Activated CD4-positive, alpha-beta memory T cell treated with anti-CD3 and anti-CD28 coated beads for 36 hours (primary cell): ENCODE results near the gene SLC39A12. TPM values are rescaled to one million over a fixed set of nuclear protein-coding genes. Genes with fewer than 3 reads are reported as not detected.

Experiments used
- CTCF ChIA-PET: fragments of 350-600 bp; sonication (Branson Sonifier 250); formaldehyde crosslinking; loops from one replicate; lab custom pipeline; 2021; ENCODE audit warnings: antibody characterized with exemption, inconsistent platforms; lab: Charles Lee
- POLR2A ChIA-PET: fragments of 350-600 bp; sonication (Branson Sonifier 250); formaldehyde crosslinking; loops from one replicate; lab custom pipeline; 2021; ENCODE audit warnings: antibody characterized with exemption; lab: Charles Lee
- DNase-seq: peaks from one replicate; pipeline ENCODE4 v3.0.0-alpha.2; 2020
- H3K27ac Mint-ChIP-seq: one replicate; pipeline ENCODE4 v1.8.0; 2021; ENCODE audit warnings: mixed read lengths
- H3K27me3 Mint-ChIP-seq: one replicate; pipeline ENCODE4 v1.8.0; 2021; ENCODE audit warnings: mixed read lengths
- H3K36me3 Mint-ChIP-seq: one replicate; pipeline ENCODE4 v1.8.0; 2021; ENCODE audit warnings: mixed read lengths
- H3K4me1 Mint-ChIP-seq: one replicate; pipeline ENCODE4 v1.8.0; 2021; ENCODE audit warnings: low read depth, mixed read lengths
- H3K4me3 Mint-ChIP-seq: one replicate; pipeline ENCODE4 v1.8.0; 2021; ENCODE audit warnings: mild to moderate bottlenecking, mixed read lengths
- H3K9me3 Mint-ChIP-seq: one replicate; pipeline ENCODE4 v1.8.0; 2021; ENCODE audit warnings: mixed read lengths
- intact Hi-C: fragments of 100-400 bp; cut with micrococcal nuclease; formaldehyde crosslinking; loops from one replicate; pipeline ENCODE4 v1.15.1; 2023
- total RNA-seq, 2 experiments: library from RNA; stranded (reverse); gene quantifications; one replicate each; pipeline ENCODE4 v1.2.3, GENCODE V29; 2021

Gene SLC39A12
- total RNA-seq, 2 experiments from 2014 or later = not detected

DNA sequence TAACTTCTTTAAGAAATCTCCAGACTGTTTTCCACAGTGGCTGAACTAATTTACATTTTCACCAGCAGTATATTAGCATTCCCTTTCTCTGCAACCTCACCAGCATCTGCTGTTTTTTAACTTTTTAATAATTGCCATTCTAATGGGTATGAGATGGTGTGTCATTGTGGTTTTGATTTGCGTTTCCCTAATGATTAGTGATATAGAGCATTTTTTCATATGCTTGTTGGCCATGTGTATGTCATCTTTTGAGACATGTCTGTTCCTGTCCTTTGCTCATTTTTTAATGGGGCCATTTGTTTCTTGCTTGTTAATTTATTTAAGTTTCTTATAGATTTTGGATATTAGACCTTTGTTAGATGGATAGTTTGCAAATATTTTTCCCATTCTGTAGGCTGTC, 68.8 kb downstream of the SLC39A12 start:
- DNase-seq = no peak
- Mint-ChIP-seq H3K27me3 (no peaks in the 10 kb centered on the region), H3K4me1 (no peaks in the 10 kb centered on the region), H3K4me3 (no peak overlapping the region), H3K36me3 (no peaks in the 10 kb centered on the region), H3K9me3 (peaks cover 17% of the 10 kb centered on the region), H3K27ac (no peak overlapping the region)
- ChIA-PET POLR2A (no interaction called here), CTCF (no interaction called here)
- intact Hi-C loops = no loop called here

DNA sequence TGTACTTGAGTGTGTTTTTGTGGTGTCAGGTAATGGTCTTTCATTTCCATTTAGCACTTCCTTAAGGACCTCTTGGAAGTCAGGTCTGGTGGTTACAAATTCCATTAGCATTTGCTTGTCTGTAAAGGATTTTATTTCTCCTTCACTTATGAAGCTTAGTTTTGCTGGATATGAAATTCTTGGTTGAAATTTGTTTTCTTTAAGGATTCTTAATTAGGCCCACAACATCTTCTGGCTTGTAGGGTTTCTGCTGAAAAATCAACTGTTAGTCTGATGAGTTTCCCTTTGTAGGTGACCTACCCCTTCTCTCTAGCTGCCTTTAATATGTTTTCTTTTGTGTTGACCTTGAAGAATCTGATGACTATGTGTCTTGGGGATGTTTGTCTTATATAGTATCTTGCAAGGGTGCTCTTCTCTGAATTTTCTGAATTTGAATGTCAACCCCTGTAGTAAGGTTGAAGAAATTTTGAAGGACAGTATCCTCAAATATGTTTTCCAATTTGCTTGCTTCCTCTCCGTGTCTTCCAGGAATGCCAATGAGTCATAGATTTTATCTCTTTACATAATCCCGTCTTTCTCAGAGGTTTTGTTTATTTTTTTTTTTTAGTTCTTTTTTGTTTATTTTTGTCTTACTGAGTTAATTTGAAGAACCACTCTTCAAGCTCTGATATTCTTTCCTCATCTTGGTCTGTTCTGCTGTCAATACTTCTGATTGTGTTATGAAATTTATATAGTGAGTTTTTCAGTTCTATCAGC, 70.2 kb downstream of the SLC39A12 start:
- Mint-ChIP-seq H3K9me3 (peaks cover 17% of the 10 kb centered on the region), H3K4me3 (no peak overlapping the region), H3K4me1 (no peaks in the 10 kb centered on the region), H3K36me3 (no peaks in the 10 kb centered on the region), H3K27ac (no peak overlapping the region), H3K27me3 (no peaks in the 10 kb centered on the region)
- intact Hi-C loops = no loop called here
- CTCF ChIA-PET = no interaction called here
- DNase-seq = no peak
- POLR2A ChIA-PET = no interaction called here

DNA sequence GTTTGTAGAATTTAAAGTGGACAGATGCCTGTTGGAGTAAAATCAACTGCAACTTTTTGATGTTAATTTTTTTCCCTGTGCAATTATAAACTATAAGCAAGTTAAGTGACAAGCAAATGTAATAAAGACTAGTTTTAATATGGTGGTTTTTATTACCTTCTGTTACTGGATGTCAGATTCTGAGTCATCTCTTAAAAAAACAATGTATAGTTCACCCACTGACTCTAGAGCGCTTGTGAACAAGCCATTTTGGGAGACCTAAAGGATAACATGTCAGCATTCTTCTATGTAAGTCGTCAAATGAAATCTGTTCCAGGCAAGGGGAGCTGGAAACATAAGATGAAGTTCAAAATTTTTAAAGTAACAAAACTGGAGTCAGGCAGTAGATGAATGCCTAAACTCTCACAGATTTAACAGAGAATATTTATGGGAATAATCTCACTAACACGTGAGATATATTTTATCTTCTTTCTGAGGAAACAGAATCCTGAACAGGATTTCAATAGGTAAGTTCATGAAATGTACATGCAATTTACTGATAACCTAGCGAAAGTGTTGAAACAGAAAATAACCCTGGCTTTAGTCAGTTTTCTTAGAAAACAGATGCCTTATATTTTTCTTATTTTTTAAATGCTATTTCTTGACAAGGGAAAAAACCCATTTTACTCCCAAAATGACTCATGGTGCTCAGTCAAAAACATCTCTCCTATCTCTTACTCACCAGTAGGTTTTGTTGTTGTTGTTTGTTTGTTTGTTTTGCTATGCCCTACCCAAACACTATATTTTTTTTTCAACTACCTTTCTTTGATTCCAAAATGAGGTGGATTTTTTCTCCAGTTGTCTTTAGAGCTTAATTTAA, 91.7 kb downstream of the SLC39A12 start:
- intact Hi-C loops = no loop called here
- Mint-ChIP-seq H3K9me3 (no peaks in the 10 kb centered on the region), H3K27me3 (no peaks in the 10 kb centered on the region), H3K36me3 (no peaks in the 10 kb centered on the region), H3K27ac (no peak overlapping the region), H3K4me3 (no peak overlapping the region), H3K4me1 (no peaks in the 10 kb centered on the region)
- POLR2A ChIA-PET = no interaction called here
- CTCF ChIA-PET = no interaction called here
- no peak for DNase-seq

DNA sequence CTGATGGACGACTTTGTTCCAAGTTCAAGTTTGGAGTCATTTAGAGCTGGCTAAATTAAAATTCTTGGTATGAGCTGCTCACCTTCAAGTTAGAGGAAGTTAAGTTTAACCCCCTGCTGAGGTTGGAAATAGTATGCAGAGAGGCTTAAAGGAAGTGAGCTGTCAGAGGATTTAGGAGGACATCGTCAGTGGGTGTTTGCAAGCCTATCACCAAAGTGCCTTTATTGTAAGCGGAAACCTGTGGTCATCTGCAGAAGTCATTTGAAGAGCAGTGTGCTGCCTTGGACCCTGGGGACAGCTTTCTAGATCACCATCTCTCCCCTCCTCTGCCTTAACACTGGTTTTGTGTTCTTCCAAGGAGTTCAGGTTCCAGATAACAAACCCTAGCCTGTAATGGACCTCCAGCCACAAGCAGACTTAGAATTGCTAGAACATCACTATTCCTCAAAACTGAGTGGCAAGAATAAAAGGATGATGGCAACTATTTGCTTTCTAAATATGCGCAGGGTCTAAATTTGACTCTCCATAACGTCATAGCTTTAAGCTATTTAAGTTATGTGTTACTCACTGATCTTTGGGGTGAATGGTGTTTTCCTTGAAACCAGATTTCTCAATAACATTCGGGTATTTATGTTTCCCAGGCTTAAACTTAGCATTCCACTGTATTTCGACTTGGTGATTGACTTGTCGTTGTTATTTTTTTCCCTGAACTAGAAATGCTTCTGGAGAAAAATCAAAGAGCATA, 93.4 kb downstream of the SLC39A12 start:
- Mint-ChIP-seq H3K36me3 (no peaks in the 10 kb centered on the region), H3K4me3 (no peak overlapping the region), H3K27ac (no peak overlapping the region), H3K27me3 (no peaks in the 10 kb centered on the region), H3K9me3 (no peaks in the 10 kb centered on the region), H3K4me1 (no peaks in the 10 kb centered on the region)
- intact Hi-C loops = no loop called here
- no peak for DNase-seq
- ChIA-PET CTCF (no interaction called here), POLR2A (no interaction called here)

DNA sequence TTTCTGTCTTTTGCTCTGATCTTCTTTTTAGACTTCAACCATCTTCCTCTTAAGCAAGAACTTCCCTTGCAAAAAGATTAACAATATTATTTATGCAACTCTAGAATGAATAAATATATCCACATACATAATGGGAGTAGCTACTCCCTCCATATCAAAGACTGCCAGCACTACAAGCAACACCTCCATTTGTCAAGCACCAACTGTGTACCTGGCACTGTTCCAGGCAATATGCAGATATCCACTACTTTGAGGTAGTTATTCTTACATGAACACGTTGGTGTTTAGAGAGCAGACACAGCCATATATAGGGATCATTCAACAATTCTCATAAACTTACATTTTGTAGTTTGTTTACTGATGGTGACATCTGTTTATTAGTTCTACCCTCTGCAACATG, 104.9 kb downstream of the SLC39A12 start:
- Mint-ChIP-seq H3K4me3 (no peak overlapping the region), H3K27ac (no peak overlapping the region), H3K36me3 (no peaks in the 10 kb centered on the region), H3K27me3 (no peaks in the 10 kb centered on the region), H3K4me1 (no peaks in the 10 kb centered on the region), H3K9me3 (peaks cover 5% of the 10 kb centered on the region)
- no peak for DNase-seq
- ChIA-PET POLR2A (no interaction called here), CTCF (no interaction called here)
- intact Hi-C loops = no loop called here

DNA sequence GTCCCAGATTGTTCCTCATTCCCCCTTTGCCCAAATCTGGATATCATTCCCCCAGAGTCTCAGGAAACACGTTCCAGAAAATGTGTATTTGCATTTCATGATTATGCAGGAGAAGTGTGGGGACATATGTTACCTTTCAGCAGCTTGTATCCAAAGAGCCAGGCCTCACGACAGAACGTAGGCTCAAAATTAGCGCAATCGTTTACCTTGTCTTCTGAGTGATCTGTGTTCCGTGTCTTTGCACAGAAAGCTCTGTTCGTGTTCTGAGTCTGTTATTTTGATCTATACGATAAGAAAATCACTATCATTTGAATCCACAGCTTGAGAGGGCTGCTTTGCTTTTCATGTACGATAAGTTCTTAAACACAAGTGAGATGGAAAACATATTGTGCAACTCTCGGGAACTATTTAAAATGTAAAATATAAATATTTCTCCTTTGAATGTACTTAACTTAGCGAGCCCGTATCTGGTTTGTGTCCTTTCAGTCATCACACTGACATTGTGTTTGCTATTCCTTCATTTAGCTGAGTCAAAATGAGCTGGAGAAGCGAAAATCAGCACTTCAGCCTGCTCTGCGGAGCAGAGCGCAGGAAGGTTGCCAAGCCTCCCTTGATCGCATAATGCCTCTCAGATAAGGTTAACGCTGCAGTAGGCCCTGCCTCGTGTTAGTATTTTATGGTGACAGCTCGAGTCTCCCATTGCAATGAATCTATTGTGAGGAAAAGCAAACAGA, 108.3 kb downstream of the SLC39A12 start:
- Mint-ChIP-seq H3K4me1 (no peaks in the 10 kb centered on the region), H3K9me3 (peaks cover 5% of the 10 kb centered on the region), H3K27me3 (no peaks in the 10 kb centered on the region), H3K27ac (no peak overlapping the region), H3K36me3 (no peaks in the 10 kb centered on the region), H3K4me3 (no peak overlapping the region)
- POLR2A ChIA-PET = no interaction called here
- intact Hi-C loops = no loop called here
- CTCF ChIA-PET = no interaction called here
- no peak for DNase-seq

DNA sequence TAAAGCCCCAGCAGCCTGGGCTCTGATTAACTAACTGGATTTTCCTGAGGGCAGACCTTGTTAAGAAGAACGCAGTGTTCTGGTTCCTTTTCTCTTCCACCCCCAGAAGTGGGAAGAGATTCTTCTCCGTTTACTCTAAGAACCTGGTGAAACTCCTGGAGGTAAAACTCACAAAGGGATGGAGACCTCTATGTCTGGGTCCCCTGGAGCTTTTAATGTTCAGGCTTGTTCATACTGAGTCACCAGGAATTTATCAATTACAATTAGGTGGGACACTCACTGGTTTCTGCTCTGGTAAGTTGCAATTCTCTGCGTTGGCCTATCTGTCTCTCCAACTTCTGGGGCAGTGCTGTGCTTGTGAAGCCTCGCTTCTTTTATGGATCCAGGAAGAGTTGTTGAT, 115.2 kb downstream of the SLC39A12 start:
- no peak for DNase-seq
- Mint-ChIP-seq H3K27ac (no peak overlapping the region), H3K27me3 (peaks cover 2% of the 10 kb centered on the region), H3K9me3 (no peaks in the 10 kb centered on the region), H3K4me1 (no peaks in the 10 kb centered on the region), H3K4me3 (no peak overlapping the region), H3K36me3 (no peaks in the 10 kb centered on the region)
- CTCF ChIA-PET = no interaction called here
- POLR2A ChIA-PET = no interaction called here
- intact Hi-C loops = no loop called here

DNA sequence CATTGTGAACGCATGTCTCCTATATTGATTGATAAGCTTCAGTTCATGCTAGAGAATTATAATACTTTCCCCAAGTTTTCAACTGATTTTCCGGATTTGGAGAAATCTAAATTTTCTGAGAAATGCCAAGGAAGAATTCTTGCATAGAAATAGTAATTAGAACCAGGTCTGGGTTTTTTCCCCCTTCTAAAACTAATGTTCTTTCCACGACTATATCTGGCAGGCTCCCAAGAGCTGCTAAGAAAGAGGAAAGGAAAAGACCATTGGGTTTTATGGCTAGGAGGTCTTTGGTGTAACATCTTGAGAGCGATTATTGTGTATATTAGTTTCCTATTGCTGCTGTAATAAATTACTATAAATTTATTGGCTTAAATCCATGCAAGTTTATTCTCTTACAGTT, 116.7 kb downstream of the SLC39A12 start:
- no peak overlapping the region for H3K27ac Mint-ChIP-seq
- H3K27me3 Mint-ChIP-seq = peaks cover 2% of the 10 kb centered on the region
- intact Hi-C loops = no loop called here

DNA sequence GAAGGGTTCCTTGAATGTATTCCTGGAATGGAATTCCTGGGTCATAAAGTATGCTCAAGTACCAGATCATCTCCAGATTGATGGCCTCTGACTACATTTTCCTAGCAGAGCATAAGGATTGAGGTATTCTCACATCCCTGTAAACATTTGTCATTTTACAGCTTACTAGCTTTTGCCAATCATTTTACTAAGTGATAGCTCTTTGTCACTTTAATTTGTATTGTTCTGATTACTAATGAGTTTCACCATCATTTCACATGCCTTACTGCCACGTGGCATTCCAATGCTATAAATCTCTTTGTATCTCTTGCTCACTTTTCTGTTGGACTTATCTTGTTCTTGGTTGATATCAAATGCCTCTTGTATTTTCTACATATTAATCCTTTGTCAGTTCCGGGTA, 119.9 kb downstream of the SLC39A12 start:
- no peaks in the 10 kb centered on the region for H3K9me3 Mint-ChIP-seq
- no peak overlapping the region for H3K27ac Mint-ChIP-seq
- peaks cover 2% of the 10 kb centered on the region for H3K27me3 Mint-ChIP-seq
- no peaks in the 10 kb centered on the region for H3K4me1 Mint-ChIP-seq
- POLR2A ChIA-PET = no interaction called here
- CTCF ChIA-PET = no interaction called here
- intact Hi-C loops = no loop called here
- H3K36me3 Mint-ChIP-seq = no peaks in the 10 kb centered on the region
- DNase-seq = no peak
- H3K4me3 Mint-ChIP-seq = no peak overlapping the region

More for the DNA sequence above, 116.7 kb downstream of the SLC39A12 start:
- H3K36me3 Mint-ChIP-seq = no peaks in the 10 kb centered on the region
- CTCF ChIA-PET = no interaction called here
- no peak for DNase-seq
- POLR2A ChIA-PET = no interaction called here
- no peak overlapping the region for H3K4me3 Mint-ChIP-seq
- no peaks in the 10 kb centered on the region for H3K9me3 Mint-ChIP-seq
- no peaks in the 10 kb centered on the region for H3K4me1 Mint-ChIP-seq

DNA sequence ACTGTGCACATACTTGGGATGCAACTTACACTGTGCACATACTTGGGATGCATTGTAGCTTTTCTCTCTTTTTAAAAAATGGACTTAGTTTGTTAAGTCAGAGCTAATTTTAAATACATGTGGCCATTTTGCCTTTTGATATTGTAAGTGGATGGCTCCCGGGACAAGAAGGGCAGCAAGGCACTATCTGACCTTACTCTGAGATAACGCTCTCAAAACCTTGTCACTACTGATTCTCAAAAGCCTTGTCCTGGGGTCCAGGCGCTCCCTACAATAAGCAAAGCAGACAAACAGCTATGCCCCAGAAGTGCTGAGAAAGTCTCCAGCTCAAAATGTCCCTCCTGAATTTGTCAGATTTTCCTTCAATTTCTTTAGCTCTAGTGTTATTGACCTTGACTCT, 121.6 kb downstream of the SLC39A12 start:
- intact Hi-C loops = no loop called here
- Mint-ChIP-seq H3K9me3 (no peaks in the 10 kb centered on the region), H3K36me3 (no peaks in the 10 kb centered on the region), H3K4me3 (no peak overlapping the region), H3K27ac (no peak overlapping the region), H3K4me1 (no peaks in the 10 kb centered on the region), H3K27me3 (peaks cover 2% of the 10 kb centered on the region)
- DNase-seq = no peak
- ChIA-PET CTCF (interaction anchor here (0.7 kb wide), 1 partner anchor 40 kb away, joined by 4 read pairs; no protein-coding TSS in a partner anchor), POLR2A (no interaction called here)

DNA sequence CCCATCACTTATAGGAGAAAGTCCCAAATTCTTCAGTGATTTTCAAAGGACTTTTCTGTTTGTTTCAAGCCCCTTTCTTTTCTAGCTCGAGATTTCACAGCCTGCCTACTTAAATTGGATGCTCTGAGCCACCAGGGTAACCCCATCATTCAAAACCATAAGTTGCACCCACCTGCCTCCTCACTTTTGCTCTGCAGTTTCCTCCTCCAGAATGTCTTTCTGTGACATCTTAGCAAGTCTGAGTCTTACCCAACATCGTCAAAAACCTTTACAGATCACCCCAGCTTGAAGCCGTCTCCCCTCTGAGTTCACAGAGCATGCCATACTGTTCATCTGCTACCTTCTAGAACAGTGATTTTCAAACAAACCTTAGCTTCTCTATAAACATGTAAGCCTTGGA, 124.2 kb downstream of the SLC39A12 start:
- no peak for DNase-seq
- CTCF ChIA-PET = no interaction called here
- no peak overlapping the region for H3K4me3 Mint-ChIP-seq
- H3K27me3 Mint-ChIP-seq = peaks cover 2% of the 10 kb centered on the region
- POLR2A ChIA-PET = no interaction called here
- intact Hi-C loops = no loop called here
- H3K9me3 Mint-ChIP-seq = no peaks in the 10 kb centered on the region
- H3K27ac Mint-ChIP-seq = no peak overlapping the region
- H3K4me1 Mint-ChIP-seq = no peaks in the 10 kb centered on the region
- H3K36me3 Mint-ChIP-seq = no peaks in the 10 kb centered on the region
